K562 (cell line): ENCODE results near the gene EPS8. TPM values are rescaled to one million over a fixed set of nuclear protein-coding genes. Genes with fewer than 3 reads are reported as not detected.

Source experiments
- KDM4B ChIP-seq, 2 experiments: fragments of 450-650 bp in 1 of 2; sonication (generic) in 1 of 2; IDR thresholded peaks; 2 replicates each; pipeline ENCODE4 v1.6.1; 2016 to 2017; ENCODE audit warnings: borderline replicate concordance in 2 of 2, antibody characterized with exemption in 1 of 2, low read depth in 1 of 2, mild to moderate bottlenecking in 1 of 2
- MEIS2 ChIP-seq: fragments of 450-650 bp; IDR thresholded peaks from 2 replicates; pipeline ENCODE4 v1.6.1; 2014; ENCODE audit warnings: mild to moderate bottlenecking; ENCODE audit not compliant: partially characterized antibody
- REST ChIP-seq, 2 experiments: fragments of 450-650 bp; formaldehyde crosslinking in 1 of 2; IDR thresholded peaks; 2 replicates each; pipeline versions ENCODE4 v1.4.0 to v1.6.1; 2014 to 2020; ENCODE audit warnings: mild to moderate bottlenecking in 2 of 2, borderline replicate concordance in 1 of 2, low read depth in 1 of 2
- polyA plus RNA-seq, 8 experiments: library from polyadenylated mRNA; depleted of rRNA in 4 of 8; stranded (reverse) in 5 of 8; unstranded in 3 of 8; fragments of >200 nt; fragmentation: Nextera tagmentation in 2 of 8; fragmentation: Illumina TruSeq in 1 of 8; extraction: Ambion mirVana in 2 of 8; extraction: Trizol in 1 of 8; gene quantifications; 2 replicates each; pipeline versions ENCODE4 v1.2.1 to v1.2.3, GENCODE V29; 2011 to 2014; ENCODE audit warnings: inconsistent platforms in 1 of 8, missing spikeins in 1 of 8
- total RNA-seq, 7 experiments: library from RNA; depleted of rRNA in 6 of 7; stranded (reverse); fragments of >200 nt in 6 of 7; fragmentation: Illumina TruSeq in 2 of 7; extraction: Trizol in 2 of 7; gene quantifications; 2 replicates each; pipeline versions ENCODE4 v1.2.1 to v1.2.3, GENCODE V29; 2011 to 2021; ENCODE audit warnings: low replicate concordance in 1 of 7

Gene EPS8
- total and polyA plus RNA-seq, 9 of the 15 experiments (the other 6 are each of a cell fraction or from before 2014, with no cell fraction given): 0.10 to 1.9 (median 0.33) TPM

- TF ChIP-seq REST (IDR thresholded peaks at IDR 0.05; ENCODE audit: borderline replicate concordance) (no peak), REST (CRISPR knock-in tag; IDR thresholded peaks at IDR 0.05; ENCODE audit: low read depth) (no peak), KDM4B (IDR thresholded peaks at IDR 0.05; ENCODE audit: borderline replicate concordance in 2 of 2, low read depth in 1 of 2) (no peak), MEIS2 (no peak)
Measured at GRCh38 chr12:15629108-15629507, 160.1 kb downstream of the EPS8 start (continued).
